Activated naive CD8-positive, alpha-beta T cell treated with anti-CD3 and anti-CD28 coated beads for 36 hours (primary cell): ENCODE results near the gene HOXB5. TPM values are rescaled to one million over a fixed set of nuclear protein-coding genes. Genes with fewer than 3 reads are reported as not detected.

Source experiments
- DNase-seq: peaks from one replicate; pipeline ENCODE4 v3.0.0; 2021
- H3K27ac Mint-ChIP-seq: one replicate; pipeline ENCODE4 v1.8.0; 2022; ENCODE audit warnings: mild to moderate bottlenecking, moderate library complexity, mixed read lengths
- H3K27me3 Mint-ChIP-seq: one replicate; pipeline ENCODE4 v1.8.0; 2022; ENCODE audit warnings: mild to moderate bottlenecking, mixed read lengths
- H3K36me3 Mint-ChIP-seq: one replicate; pipeline ENCODE4 v1.8.0; 2021; ENCODE audit warnings: mild to moderate bottlenecking, mixed read lengths
- H3K4me1 Mint-ChIP-seq: one replicate; pipeline ENCODE4 v1.8.0; 2021; ENCODE audit warnings: mixed read lengths
- H3K4me3 Mint-ChIP-seq: one replicate; pipeline ENCODE4 v1.8.0; 2022; ENCODE audit warnings: mild to moderate bottlenecking, moderate library complexity, mixed read lengths
- H3K9me3 Mint-ChIP-seq: one replicate; pipeline ENCODE4 v1.8.0; 2022; ENCODE audit warnings: mixed read lengths
- total RNA-seq, 2 experiments: library from RNA; stranded (reverse); gene quantifications; one replicate each; pipeline ENCODE4 v1.2.3, GENCODE V29; 2021

Gene HOXB5
- total RNA-seq, 2 experiments from 2014 or later, result not detected

- no peak for DNase-seq
- H3K4me3 Mint-ChIP-seq, result no peak overlapping the region
- peaks cover 16% of the 10 kb centered on the region for H3K4me1 Mint-ChIP-seq
- H3K36me3 Mint-ChIP-seq, result no peaks in the 10 kb centered on the region
- no peak overlapping the region for H3K27ac Mint-ChIP-seq
- H3K27me3 Mint-ChIP-seq, result peaks cover 23% of the 10 kb centered on the region
- H3K9me3 Mint-ChIP-seq, result no peaks in the 10 kb centered on the region
Measured at GRCh38 chr17:48552466-48553189, 41.0 kb downstream of the HOXB5 start.

GRCh38 chr17:48551596-48552465, 41.7 kb downstream of the HOXB5 start:
- Mint-ChIP-seq H3K9me3 (no peaks in the 10 kb centered on the region), H3K36me3 (no peaks in the 10 kb centered on the region), H3K4me3 (no peak overlapping the region), H3K27me3 (peaks cover 21% of the 10 kb centered on the region), H3K4me1 (peaks cover 22% of the 10 kb centered on the region), H3K27ac (no peak overlapping the region)
- no peak for DNase-seq

DNA sequence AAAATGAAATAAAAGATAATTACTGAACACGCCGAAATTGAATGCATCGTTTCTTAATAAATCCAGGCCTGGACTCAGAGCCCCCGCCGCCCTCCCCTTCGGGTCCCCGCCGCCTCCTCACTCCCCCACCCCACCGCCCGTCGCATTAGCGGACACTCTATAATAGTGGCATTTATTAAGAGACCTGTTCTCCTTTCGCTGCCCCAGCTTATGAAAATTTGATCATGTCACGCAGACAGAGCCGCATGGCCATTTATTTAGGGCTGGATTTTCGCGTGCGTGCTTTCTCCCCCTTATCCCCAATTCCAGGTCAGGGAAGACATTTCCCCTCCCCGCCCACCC, 42.4 kb downstream of the HOXB5 start:
- no peak overlapping the region for H3K27ac Mint-ChIP-seq
- DNase-seq, result no peak
- no peaks in the 10 kb centered on the region for H3K9me3 Mint-ChIP-seq
- H3K4me3 Mint-ChIP-seq, result no peak overlapping the region
- H3K36me3 Mint-ChIP-seq, result no peaks in the 10 kb centered on the region
- peaks cover 29% of the 10 kb centered on the region for H3K4me1 Mint-ChIP-seq
- peaks cover 16% of the 10 kb centered on the region for H3K27me3 Mint-ChIP-seq

- Mint-ChIP-seq H3K27ac (no peak overlapping the region), H3K4me3 (no peak overlapping the region), H3K36me3 (no peaks in the 10 kb centered on the region), H3K27me3 (peaks cover 11% of the 10 kb centered on the region), H3K9me3 (no peaks in the 10 kb centered on the region), H3K4me1 (peaks cover 30% of the 10 kb centered on the region)
- DNase-seq, result no peak
Measured at GRCh38 chr17:48550502-48551213, 42.9 kb downstream of the HOXB5 start.

- peaks cover 33% of the 10 kb centered on the region for H3K4me1 Mint-ChIP-seq
- no peaks in the 10 kb centered on the region for H3K36me3 Mint-ChIP-seq
- H3K4me3 Mint-ChIP-seq, result no peak overlapping the region
- peaks cover 12% of the 10 kb centered on the region for H3K27me3 Mint-ChIP-seq
- no peak for DNase-seq
- H3K27ac Mint-ChIP-seq, result no peak overlapping the region
- no peaks in the 10 kb centered on the region for H3K9me3 Mint-ChIP-seq
Measured at GRCh38 chr17:48549914-48550501, 43.6 kb downstream of the HOXB5 start.

DNA sequence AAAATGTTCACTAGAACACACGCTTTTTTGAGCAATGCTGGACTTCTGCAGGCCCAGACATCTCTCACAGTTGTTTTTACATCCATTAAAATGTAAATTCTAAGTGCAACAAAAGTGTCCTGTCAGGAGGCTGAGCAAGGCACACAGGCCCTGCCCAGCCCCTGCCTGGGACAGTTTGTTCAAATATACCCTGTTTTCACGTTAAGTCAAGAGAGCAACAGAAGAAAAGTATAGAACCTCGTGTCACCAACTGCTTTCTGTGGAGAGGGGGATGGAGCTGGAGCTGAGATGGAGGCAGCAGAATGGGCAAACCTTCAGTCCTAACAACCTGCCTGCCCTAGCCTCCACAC, 44.3 kb downstream of the HOXB5 start:
- H3K36me3 Mint-ChIP-seq, result no peaks in the 10 kb centered on the region
- no peak overlapping the region for H3K27ac Mint-ChIP-seq
- peaks cover 34% of the 10 kb centered on the region for H3K4me1 Mint-ChIP-seq
- no peak overlapping the region for H3K4me3 Mint-ChIP-seq
- DNase-seq, result no peak
- H3K9me3 Mint-ChIP-seq, result no peaks in the 10 kb centered on the region
- peaks cover 6% of the 10 kb centered on the region for H3K27me3 Mint-ChIP-seq

DNA sequence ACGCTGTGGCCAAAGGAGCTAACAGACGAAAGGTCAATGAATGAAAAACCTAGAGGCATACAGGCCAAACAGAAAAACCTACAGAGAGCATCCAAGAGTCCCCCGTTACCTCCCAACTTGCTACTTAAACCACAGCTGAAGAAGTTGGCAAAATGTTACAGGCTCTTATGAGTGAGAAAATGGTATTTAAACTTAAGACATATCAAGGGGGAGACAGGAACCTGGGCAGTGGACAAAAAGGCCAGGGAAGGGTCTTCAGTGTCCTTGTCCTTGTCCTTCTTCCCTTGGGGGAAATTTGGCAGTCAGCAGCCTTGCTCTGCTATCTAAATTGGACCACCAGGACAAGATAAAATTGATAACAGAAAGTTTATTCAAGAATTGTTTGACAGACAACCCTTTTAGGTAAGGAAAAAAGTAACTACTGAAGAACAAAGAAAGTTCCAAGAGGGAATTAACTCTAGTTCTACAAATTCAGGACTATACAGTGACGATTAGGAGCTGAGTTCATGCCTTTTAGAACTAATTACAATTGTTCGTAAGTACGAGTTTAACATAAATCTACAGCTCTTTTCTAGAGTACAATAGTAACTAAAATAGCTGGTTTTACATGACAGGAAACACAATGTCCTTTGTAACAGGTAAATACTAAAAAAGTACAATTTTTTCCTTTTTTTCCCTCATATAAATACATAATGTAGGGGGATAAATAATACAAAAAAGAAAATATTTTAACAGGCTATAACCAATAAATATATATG, 44.9 kb downstream of the HOXB5 start:
- no peak for DNase-seq
- Mint-ChIP-seq H3K4me3 (peak overlapping the region; percentile 59), H3K27ac (peak overlapping the region; percentile 81), H3K9me3 (no peaks in the 10 kb centered on the region), H3K27me3 (peaks cover 5% of the 10 kb centered on the region), H3K4me1 (peaks cover 34% of the 10 kb centered on the region), H3K36me3 (no peaks in the 10 kb centered on the region)

- peak overlapping the region; percentile 59 for H3K4me3 Mint-ChIP-seq
- H3K27ac Mint-ChIP-seq, result peak overlapping the region; percentile 81
- DNase-seq, result peak; percentile 42
- peaks cover 34% of the 10 kb centered on the region for H3K4me1 Mint-ChIP-seq
- H3K36me3 Mint-ChIP-seq, result no peaks in the 10 kb centered on the region
- peaks cover 5% of the 10 kb centered on the region for H3K27me3 Mint-ChIP-seq
- H3K9me3 Mint-ChIP-seq, result no peaks in the 10 kb centered on the region
Measured at GRCh38 chr17:48547808-48548522, 45.6 kb downstream of the HOXB5 start.

GRCh38 chr17:48546924-48547807, 46.4 kb downstream of the HOXB5 start:
- Mint-ChIP-seq H3K27ac (peak overlapping the region; percentile 81), H3K9me3 (no peaks in the 10 kb centered on the region), H3K4me3 (peak overlapping the region; percentile 59), H3K4me1 (peaks cover 35% of the 10 kb centered on the region), H3K27me3 (peaks cover 7% of the 10 kb centered on the region), H3K36me3 (peaks cover 5% of the 10 kb centered on the region)
- no peak for DNase-seq

- Mint-ChIP-seq H3K27me3 (peaks cover 13% of the 10 kb centered on the region), H3K27ac (peak overlapping the region; percentile 81), H3K9me3 (no peaks in the 10 kb centered on the region), H3K4me1 (peaks cover 40% of the 10 kb centered on the region), H3K36me3 (peaks cover 10% of the 10 kb centered on the region), H3K4me3 (peak overlapping the region; percentile 9)
- DNase-seq, result no peak
Measured at GRCh38 chr17:48546137-48546923, 47.2 kb downstream of the HOXB5 start.

DNA sequence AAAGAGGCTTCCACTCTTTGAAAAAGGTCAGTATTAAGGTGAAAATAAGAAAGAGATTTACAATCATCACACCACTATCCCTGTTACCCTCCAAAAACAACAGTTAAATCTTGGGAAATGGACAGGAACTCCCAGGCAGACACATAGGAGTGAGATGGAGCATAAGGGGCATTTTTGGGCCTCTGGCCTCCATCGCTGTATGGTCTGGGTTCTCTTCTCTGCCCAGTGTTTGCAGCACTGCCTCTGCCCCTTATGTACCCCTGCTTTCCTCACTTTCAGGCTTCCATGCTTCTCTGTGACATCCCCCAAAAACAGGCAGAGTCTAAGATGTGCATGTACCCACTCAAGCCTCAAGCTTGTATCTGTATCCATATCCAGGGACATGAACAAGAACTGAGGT, 48.0 kb downstream of the HOXB5 start:
- Mint-ChIP-seq H3K27me3 (peaks cover 13% of the 10 kb centered on the region), H3K36me3 (peaks cover 10% of the 10 kb centered on the region), H3K4me3 (peak overlapping the region; percentile 85), H3K4me1 (peaks cover 43% of the 10 kb centered on the region), H3K9me3 (no peaks in the 10 kb centered on the region), H3K27ac (peak overlapping the region; percentile 48)
- no peak for DNase-seq

DNA sequence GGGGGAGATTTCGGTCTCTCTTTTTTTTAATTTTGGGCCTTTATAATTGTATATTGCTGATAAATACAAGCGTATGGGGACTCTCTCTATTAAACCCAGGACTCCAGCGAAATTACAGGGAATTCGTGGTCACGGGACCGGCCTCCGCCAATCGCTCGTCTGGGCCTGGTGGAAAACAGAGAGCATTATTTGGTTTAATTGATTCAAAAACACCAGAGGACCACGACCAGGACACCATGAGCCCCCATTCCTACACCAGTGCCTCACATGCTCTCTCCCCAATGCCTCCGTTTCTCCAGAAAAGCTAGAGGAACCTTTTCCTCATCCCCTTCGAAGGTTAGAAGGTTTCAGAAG, 48.6 kb downstream of the HOXB5 start, which contains the start of gene HOXB2:
Gene HOXB2, minus strand, starts transcription at position 88 of the 354 bp plus-strand sequence. CDS start 198 bp downstream, outside the sequence.
- DNase-seq, result no peak
- Mint-ChIP-seq H3K9me3 (no peaks in the 10 kb centered on the region), H3K4me3 (peak within 1 kb of the TSS; percentile 85), H3K36me3 (peaks cover 10% of the 10 kb centered on the region), H3K4me1 (peaks cover 48% of the 10 kb centered on the region), H3K27ac (peak within 1 kb of the TSS; percentile 86), H3K27me3 (peaks cover 13% of the 10 kb centered on the region)
